Hepatocyte (in vitro differentiated cells): ENCODE measurements around the gene DLGAP4. TPM values are rescaled to one million over a fixed set of nuclear protein-coding genes. Genes with fewer than 3 reads are reported as not detected.
A peak's percentile ranks its signal among the peaks of the same experiment; 100 is the strongest.

ENCODE experiments used
- DNase-seq: peaks from one replicate; pipeline ENCODE4 v3.0.0-alpha.2; 2016; ENCODE audit warnings: low spot score
- H2AFZ ChIP-seq: fragments of 200-600 bp; sonication (generic); 2 replicates; pipeline ENCODE4 v1.6.0; 2016; ENCODE audit warnings: antibody characterized with exemption, mild to moderate bottlenecking
- H3K27ac ChIP-seq: fragments of 200-600 bp; sonication (generic); 2 replicates; pipeline ENCODE4 v1.5.1; 2016; ENCODE audit warnings: mild to moderate bottlenecking
- H3K27me3 ChIP-seq: fragments of 200-600 bp; sonication (generic); 2 replicates; pipeline ENCODE4 v1.6.1; 2016
- H3K36me3 ChIP-seq: fragments of 200-600 bp; sonication (generic); replicated peaks from 2 replicates; pipeline ENCODE4 v1.5.1; 2016; ENCODE audit warnings: low read depth; ENCODE audit not compliant: insufficient read depth
- H3K4me1 ChIP-seq: fragments of 200-600 bp; sonication (generic); 2 replicates; pipeline ENCODE4 v1.5.1; 2016; ENCODE audit warnings: mild to moderate bottlenecking, moderate library complexity; ENCODE audit not compliant: insufficient read depth
- H3K4me2 ChIP-seq: fragments of 200-600 bp; sonication (generic); 2 replicates; pipeline ENCODE4 v1.6.0; 2016
- H3K4me3 ChIP-seq: fragments of 200-600 bp; sonication (generic); 2 replicates; pipeline ENCODE4 v1.5.1; 2016; ENCODE audit warnings: mild to moderate bottlenecking
- H3K79me2 ChIP-seq: fragments of 200-600 bp; sonication (generic); 2 replicates; pipeline ENCODE4 v1.6.0; 2017; ENCODE audit warnings: mild to moderate bottlenecking
- H3K9me2 ChIP-seq: fragments of 200-600 bp; sonication (generic); replicated peaks from 2 replicates; pipeline ENCODE4 v1.6.0; 2017; ENCODE audit warnings: mild to moderate bottlenecking; ENCODE audit not compliant: insufficient read depth
- H3K9me3 ChIP-seq: fragments of 200-600 bp; sonication (generic); 2 replicates; pipeline ENCODE4 v1.5.1; 2016; ENCODE audit warnings: low read depth, mild to moderate bottlenecking
- H4K20me1 ChIP-seq: fragments of 200-600 bp; sonication (generic); 2 replicates; pipeline ENCODE4 v1.6.0; 2016; ENCODE audit warnings: mild to moderate bottlenecking; ENCODE audit not compliant: insufficient read depth, poor library complexity, severe bottlenecking
- EZH2 ChIP-seq: fragments of 200-600 bp; sonication (generic); IDR thresholded peaks from 2 replicates; pipeline ENCODE4 v1.6.1; 2016; ENCODE audit warnings: antibody characterized with exemption, mild to moderate bottlenecking, borderline replicate concordance
- EZH2phosphoT487 ChIP-seq: fragments of 200-600 bp; sonication (generic); IDR thresholded peaks from one replicate; pipeline ENCODE4 v1.6.1; 2018; ENCODE audit warnings: antibody characterized with exemption, mild to moderate bottlenecking, low read depth, moderate library complexity; ENCODE audit not compliant: unreplicated experiment, severe bottlenecking
- WGBS: methylation state at CpG from one replicate; pipeline ENCODE4 v1.1.6; 2016; ENCODE audit warnings: low lambda C conversion rate; ENCODE audit errors: missing lambda C conversion rate; 5-methylcytosine and 5-hydroxymethylcytosine counted together
- polyA plus RNA-seq: library from polyadenylated mRNA; unstranded; fragments of >200 nt; fragmentation: Nextera tagmentation; extraction: Ambion mirVana; gene quantifications from 2 replicates; pipeline ENCODE4 v1.2.1, GENCODE V29; 2016
- total RNA-seq: library from RNA; depleted of rRNA; stranded (reverse); fragments of >200 nt; gene quantifications from 2 replicates; pipeline ENCODE4 v1.2.3, GENCODE V29; 2014
- TF ChIP-seq, protein P1 (sequence below): fragments of 200-600 bp; sonication (generic); IDR thresholded peaks from 2 replicates; pipeline ENCODE4 v1.5.1; 2016; ENCODE audit warnings: antibody characterized with exemption, mild to moderate bottlenecking; ENCODE audit not compliant: poor library complexity

Gene DLGAP4
- total and polyA plus RNA-seq, 2 experiments from 2014 or later = 16.5 to 39.4 TPM

DNA sequence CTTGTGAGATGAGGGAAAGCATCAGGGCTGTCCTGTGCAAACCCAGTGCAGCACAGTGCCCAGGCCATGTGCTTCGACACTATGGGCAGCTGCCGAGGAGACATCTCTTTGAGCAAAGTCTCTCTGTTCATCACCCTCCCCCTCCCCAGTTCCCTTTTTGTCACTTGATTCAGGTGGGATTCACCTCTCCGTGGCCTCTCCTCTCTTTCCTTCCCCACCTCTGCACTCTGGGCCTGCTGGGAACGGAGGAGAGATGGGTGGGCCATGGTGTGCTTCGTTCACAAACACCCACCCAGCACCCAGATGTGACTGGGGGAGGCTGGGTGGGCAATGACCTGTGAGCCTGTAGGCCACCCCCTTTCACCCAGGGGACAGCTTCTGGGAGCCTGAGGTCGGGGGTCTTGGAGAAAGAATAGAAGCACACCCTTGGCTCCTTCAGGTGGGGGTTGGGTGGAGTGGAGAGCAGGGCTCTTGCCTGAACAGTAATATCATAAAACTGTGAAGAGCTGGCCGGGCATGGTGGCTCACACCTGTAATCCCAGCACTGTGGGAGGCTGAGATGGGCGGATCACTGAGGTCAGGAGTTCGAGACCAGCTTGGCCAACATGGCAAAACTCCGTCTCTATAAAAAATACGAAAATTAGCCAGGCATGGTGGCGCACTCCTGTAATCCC lies 33.5 kb upstream of the DLGAP4 start:
- H3K9me3 ChIP-seq = no peaks in the 10 kb centered on the region
- no peak overlapping the region for H2AFZ ChIP-seq
- no peak overlapping the region for H3K4me2 ChIP-seq
- no peak overlapping the region for H3K4me3 ChIP-seq
- no peaks in the 10 kb centered on the region for H3K79me2 ChIP-seq
- no peaks in the 10 kb centered on the region for H3K4me1 ChIP-seq
- TF ChIP-seq, protein P1, sequence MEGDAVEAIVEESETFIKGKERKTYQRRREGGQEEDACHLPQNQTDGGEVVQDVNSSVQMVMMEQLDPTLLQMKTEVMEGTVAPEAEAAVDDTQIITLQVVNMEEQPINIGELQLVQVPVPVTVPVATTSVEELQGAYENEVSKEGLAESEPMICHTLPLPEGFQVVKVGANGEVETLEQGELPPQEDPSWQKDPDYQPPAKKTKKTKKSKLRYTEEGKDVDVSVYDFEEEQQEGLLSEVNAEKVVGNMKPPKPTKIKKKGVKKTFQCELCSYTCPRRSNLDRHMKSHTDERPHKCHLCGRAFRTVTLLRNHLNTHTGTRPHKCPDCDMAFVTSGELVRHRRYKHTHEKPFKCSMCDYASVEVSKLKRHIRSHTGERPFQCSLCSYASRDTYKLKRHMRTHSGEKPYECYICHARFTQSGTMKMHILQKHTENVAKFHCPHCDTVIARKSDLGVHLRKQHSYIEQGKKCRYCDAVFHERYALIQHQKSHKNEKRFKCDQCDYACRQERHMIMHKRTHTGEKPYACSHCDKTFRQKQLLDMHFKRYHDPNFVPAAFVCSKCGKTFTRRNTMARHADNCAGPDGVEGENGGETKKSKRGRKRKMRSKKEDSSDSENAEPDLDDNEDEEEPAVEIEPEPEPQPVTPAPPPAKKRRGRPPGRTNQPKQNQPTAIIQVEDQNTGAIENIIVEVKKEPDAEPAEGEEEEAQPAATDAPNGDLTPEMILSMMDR = no peak
- no peak overlapping the region for H3K27ac ChIP-seq
- H3K9me2 ChIP-seq = no peaks in the 10 kb centered on the region
- H4K20me1 ChIP-seq = no peaks in the 10 kb centered on the region
- DNase-seq = no peak
- no peaks in the 10 kb centered on the region for H3K27me3 ChIP-seq
- no peaks in the 10 kb centered on the region for H3K36me3 ChIP-seq
- WGBS = 88% methylated on average over 12 of the region's 12 CpGs

DNA sequence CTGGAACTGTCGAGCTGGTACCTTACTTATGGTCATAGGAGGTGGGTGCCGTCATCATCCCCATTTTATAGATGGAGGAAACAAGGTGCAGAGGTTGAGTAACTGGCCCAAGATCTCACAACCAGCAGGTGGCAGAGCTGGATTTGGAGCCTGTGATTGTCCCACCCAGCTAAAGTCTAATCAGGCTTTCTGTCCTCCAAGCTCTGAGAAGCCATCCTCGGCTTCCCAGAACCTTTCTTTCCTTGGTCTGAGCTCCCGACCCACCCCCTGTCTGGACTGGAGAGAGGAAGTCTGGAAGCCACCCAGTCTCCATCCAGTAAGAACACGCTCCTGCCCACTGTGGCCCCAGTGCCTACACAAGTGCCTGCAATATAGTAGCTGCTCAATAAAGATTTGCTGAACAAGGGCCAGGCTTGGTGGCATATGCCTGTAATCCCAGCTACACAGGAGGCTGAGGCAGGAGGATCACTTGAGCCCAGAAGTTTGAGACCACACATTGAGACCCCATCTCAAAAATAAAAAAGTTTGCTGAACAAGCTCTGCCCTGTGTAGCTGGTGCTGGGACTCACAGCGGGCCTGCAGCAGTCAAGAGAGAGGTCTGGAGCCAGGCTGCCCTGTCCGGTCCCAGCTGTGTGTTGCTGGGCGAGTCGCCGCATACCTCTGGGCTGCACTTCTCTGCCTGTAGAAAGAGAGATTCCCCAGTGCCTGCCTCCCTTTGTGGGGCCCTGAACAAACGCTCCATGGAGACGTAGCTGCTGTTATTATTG lies 32.5 kb upstream of the DLGAP4 start:
- no peaks in the 10 kb centered on the region for H3K9me2 ChIP-seq
- WGBS = 81% methylated on average over 12 of the region's 12 CpGs
- no peaks in the 10 kb centered on the region for H3K27me3 ChIP-seq
- no peaks in the 10 kb centered on the region for H3K9me3 ChIP-seq
- no peak overlapping the region for H3K27ac ChIP-seq
- H3K4me1 ChIP-seq = no peaks in the 10 kb centered on the region
- DNase-seq = no peak
- no peaks in the 10 kb centered on the region for H3K36me3 ChIP-seq
- no peaks in the 10 kb centered on the region for H4K20me1 ChIP-seq
- no peak overlapping the region for H2AFZ ChIP-seq
- H3K4me3 ChIP-seq = no peak overlapping the region
- no peaks in the 10 kb centered on the region for H3K79me2 ChIP-seq
- TF ChIP-seq, protein P1 = peak; percentile 26
- TF ChIP-seq EZH2phosphoT487 (no peak), EZH2 (no peak)
- H3K4me2 ChIP-seq = no peak overlapping the region

DNA sequence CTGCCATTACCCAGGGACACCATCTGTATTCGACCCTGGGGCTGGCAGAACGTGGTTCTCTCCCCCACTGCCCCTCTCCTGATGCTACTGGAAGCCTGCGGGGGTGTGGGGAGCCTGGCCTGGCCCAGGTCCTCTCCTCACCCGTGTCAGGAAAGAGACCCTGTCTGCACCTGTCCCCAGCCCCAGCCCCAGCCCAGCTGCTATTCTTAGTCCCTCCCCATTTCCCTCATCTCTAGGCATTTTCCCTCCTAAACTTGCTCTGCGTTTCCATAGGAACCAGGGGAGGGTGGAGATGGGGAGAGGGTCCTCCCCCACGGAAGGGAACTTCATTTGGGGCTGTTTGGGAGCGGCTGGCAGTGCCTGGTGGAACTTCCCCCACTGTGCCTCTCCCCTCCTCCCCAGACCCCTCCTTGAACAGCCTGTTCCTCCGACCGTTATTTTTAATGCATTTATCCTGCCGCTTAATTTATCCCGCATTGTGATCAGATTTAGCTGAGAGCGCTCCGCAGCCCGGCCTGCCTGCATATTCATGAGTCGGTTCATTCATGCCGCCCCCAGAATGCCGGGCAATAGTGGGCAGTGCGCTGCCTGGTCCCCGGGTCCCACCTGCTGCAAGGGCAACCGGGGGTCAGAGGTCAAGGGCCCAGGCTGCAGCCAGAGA lies 31.8 kb upstream of the DLGAP4 start:
- H3K27me3 ChIP-seq = no peaks in the 10 kb centered on the region
- WGBS = 76% methylated on average over 20 of the region's 20 CpGs
- H3K36me3 ChIP-seq = no peaks in the 10 kb centered on the region
- no peak overlapping the region for H3K4me2 ChIP-seq
- no peak overlapping the region for H3K4me3 ChIP-seq
- H2AFZ ChIP-seq = no peak overlapping the region
- no peaks in the 10 kb centered on the region for H3K9me3 ChIP-seq
- no peaks in the 10 kb centered on the region for H3K79me2 ChIP-seq
- DNase-seq = no peak
- H3K9me2 ChIP-seq = no peaks in the 10 kb centered on the region
- TF ChIP-seq, protein P1 = no peak
- TF ChIP-seq EZH2 (no peak), EZH2phosphoT487 (no peak)
- H3K27ac ChIP-seq = no peak overlapping the region
- no peaks in the 10 kb centered on the region for H4K20me1 ChIP-seq
- no peaks in the 10 kb centered on the region for H3K4me1 ChIP-seq
